IMR-90 (cell line): Measurements from ENCODE around the gene SLC35G6.

Source experiments
- POLR2A ChIP-seq: IDR thresholded peaks from 2 replicates; pipeline ENCODE4 v1.6.1; 2012; ENCODE audit warnings: mild to moderate bottlenecking, low read depth, low read length
- RCOR1 ChIP-seq: IDR thresholded peaks from 2 replicates; pipeline ENCODE4 v1.6.1; 2012; ENCODE audit warnings: mild to moderate bottlenecking, low read length, improper control_type of control experiment; ENCODE audit not compliant: insufficient replicate concordance
- RFX5 ChIP-seq: IDR thresholded peaks from 2 replicates; pipeline ENCODE4 v1.8.0; 2012; ENCODE audit warnings: low read depth, mild to moderate bottlenecking, low read length, moderate library complexity
- TF ChIP-seq, protein P1 (sequence below): conservative IDR thresholded peaks from 2 replicates; pipeline ENCODE4 v1.5.1; 2012; ENCODE audit warnings: mild to moderate bottlenecking, low read depth, low read length, improper control_type of control experiment
- TF ChIP-seq, protein P2 (sequence below): fragments of 150-350 bp; IDR thresholded peaks from 2 replicates; pipeline ENCODE4 v1.6.1; 2017; ENCODE audit warnings: mild to moderate bottlenecking, antibody characterized with exemption, low read length, low read depth

DNA sequence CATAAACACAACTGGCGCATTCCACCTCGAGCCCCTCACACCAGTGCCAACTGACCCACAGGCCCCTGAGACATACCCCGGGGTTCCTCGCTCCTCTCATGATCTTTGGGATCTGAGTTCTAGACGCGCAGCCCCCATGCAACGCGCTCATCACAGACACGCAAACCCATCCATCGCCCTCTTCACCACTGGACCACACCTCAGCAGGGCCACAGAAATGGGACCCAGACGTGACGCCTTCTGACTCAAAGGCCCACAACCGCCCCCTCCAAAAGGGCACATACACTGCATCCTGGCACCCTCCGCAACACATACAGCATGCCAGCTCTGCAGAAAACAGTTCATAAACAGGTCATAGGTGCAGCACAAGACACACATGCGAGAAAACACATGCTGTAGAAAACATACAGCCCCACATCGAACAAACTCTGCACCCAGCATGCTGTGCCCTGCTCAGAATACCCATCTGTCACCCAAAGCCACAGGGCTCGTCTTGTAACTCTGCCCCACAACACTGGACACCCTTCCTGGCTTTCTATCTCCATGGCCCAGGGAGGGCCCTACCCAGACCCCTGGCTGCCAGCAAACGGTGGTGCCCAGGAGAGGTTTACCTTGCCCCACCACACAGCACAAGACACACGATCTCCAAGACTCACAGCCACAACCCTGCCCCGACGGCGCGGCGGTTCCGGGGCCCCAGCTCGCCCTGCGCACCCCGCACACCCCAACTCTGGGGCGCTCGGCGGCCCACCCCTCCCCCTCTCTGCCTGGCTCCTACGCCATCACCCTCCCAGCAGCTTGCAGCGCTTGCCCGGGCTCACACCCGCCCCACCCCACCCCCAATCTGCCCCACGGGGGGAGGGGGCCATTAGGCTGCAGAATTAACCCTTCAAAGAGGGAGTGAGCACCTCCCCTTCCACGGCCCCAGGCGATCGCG is 2.7 kb upstream of the SLC35G6 start:
- TF ChIP-seq, protein P1, sequence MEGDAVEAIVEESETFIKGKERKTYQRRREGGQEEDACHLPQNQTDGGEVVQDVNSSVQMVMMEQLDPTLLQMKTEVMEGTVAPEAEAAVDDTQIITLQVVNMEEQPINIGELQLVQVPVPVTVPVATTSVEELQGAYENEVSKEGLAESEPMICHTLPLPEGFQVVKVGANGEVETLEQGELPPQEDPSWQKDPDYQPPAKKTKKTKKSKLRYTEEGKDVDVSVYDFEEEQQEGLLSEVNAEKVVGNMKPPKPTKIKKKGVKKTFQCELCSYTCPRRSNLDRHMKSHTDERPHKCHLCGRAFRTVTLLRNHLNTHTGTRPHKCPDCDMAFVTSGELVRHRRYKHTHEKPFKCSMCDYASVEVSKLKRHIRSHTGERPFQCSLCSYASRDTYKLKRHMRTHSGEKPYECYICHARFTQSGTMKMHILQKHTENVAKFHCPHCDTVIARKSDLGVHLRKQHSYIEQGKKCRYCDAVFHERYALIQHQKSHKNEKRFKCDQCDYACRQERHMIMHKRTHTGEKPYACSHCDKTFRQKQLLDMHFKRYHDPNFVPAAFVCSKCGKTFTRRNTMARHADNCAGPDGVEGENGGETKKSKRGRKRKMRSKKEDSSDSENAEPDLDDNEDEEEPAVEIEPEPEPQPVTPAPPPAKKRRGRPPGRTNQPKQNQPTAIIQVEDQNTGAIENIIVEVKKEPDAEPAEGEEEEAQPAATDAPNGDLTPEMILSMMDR, result no peak
- TF ChIP-seq RFX5 (no peak), RCOR1 (peak; percentile 9), POLR2A (peak; percentile 41; the same call in 1 of the 2 replicates)
- TF ChIP-seq, protein P2, sequence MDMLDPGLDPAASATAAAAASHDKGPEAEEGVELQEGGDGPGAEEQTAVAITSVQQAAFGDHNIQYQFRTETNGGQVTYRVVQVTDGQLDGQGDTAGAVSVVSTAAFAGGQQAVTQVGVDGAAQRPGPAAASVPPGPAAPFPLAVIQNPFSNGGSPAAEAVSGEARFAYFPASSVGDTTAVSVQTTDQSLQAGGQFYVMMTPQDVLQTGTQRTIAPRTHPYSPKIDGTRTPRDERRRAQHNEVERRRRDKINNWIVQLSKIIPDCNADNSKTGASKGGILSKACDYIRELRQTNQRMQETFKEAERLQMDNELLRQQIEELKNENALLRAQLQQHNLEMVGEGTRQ, result no peak
